Measurements from ENCODE around the gene VPS41.

The VPS41 gene

GRCh38 chr7:38851321-38851720 lies 57.7 kb downstream of the VPS41 start:
- DNase-seq = no peak

GRCh38 chr7:38846280-38846679 lies 62.7 kb downstream of the VPS41 start:
- no peak for DNase-seq

- no peak for DNase-seq
These were observed 63.9 kb downstream of the VPS41 start for GRCh38 chr7:38844952-38845563.

- DNase-seq = no peak
These were observed 66.2 kb downstream of the VPS41 start for GRCh38 chr7:38842746-38843145.

GRCh38 chr7:38840736-38841460 lies 68.1 kb downstream of the VPS41 start:
- no peak for DNase-seq

- no peak for DNase-seq
These were observed 69.1 kb downstream of the VPS41 start for GRCh38 chr7:38839851-38840250.

- no peak for DNase-seq
These were observed 70.1 kb downstream of the VPS41 start for GRCh38 chr7:38838725-38839385.

- DNase-seq = no peak
These were observed 74.6 kb downstream of the VPS41 start for GRCh38 chr7:38834357-38834756.

GRCh38 chr7:38833329-38833728 lies 75.7 kb downstream of the VPS41 start:
- DNase-seq = no peak

GRCh38 chr7:38831259-38831996 lies 77.6 kb downstream of the VPS41 start:
- no peak for DNase-seq

GRCh38 chr7:38830826-38831225 lies 78.2 kb downstream of the VPS41 start:
- no peak for DNase-seq

GRCh38 chr7:38829488-38830165 lies 79.4 kb downstream of the VPS41 start:
- DNase-seq = no peak

GRCh38 chr7:38828026-38828425 lies 81.0 kb downstream of the VPS41 start:
- DNase-seq = no peak

- no peak for DNase-seq
These were observed 83.1 kb downstream of the VPS41 start for GRCh38 chr7:38825721-38826440.

- DNase-seq = no peak
These were observed 84.0 kb downstream of the VPS41 start for GRCh38 chr7:38824948-38825347.

GRCh38 chr7:38822549-38822948 lies 86.4 kb downstream of the VPS41 start:
- DNase-seq = no peak

GRCh38 chr7:38820571-38820970 lies 88.4 kb downstream of the VPS41 start:
- no peak for DNase-seq

GRCh38 chr7:38819463-38819862 lies 89.5 kb downstream of the VPS41 start:
- no peak for DNase-seq

GRCh38 chr7:38817526-38817925 lies 91.5 kb downstream of the VPS41 start:
- DNase-seq = no peak

GRCh38 chr7:38813768-38814167 lies 95.2 kb downstream of the VPS41 start:
- no peak for DNase-seq

GRCh38 chr7:38806912-38807311 lies 102.1 kb downstream of the VPS41 start:
- no peak for DNase-seq

- DNase-seq = no peak
These were observed 107.2 kb downstream of the VPS41 start for GRCh38 chr7:38801786-38802185.
